ENCODE results near the gene AK8. TPM values are rescaled to one million over a fixed set of nuclear protein-coding genes. Genes with fewer than 3 reads are reported as not detected.

Gene AK8
- total and polyA plus RNA-seq, 9 of the 15 experiments (the other 6 are each of a cell fraction or from before 2014, with no cell fraction given) = 0.06 to 0.37 TPM; not detected in 7

GRCh38 chr9:132877824-132878694 lies at the start of gene AK8 (continued):
- no peak for TF ChIP-seq ZNF318 (IDR thresholded peaks at IDR 0.05; ENCODE audit: borderline replicate concordance in 1 of 2, low read depth in 1 of 2)
- TF ChIP-seq UBTF (IDR thresholded peaks at IDR 0.05; ENCODE audit: borderline replicate concordance in 1 of 2, low read depth in 2 of 2, low read length in 2 of 2) = no peak
- TF ChIP-seq CAMTA2 (CRISPR knock-in tag; conservative IDR thresholded peaks at IDR 0.05) = no peak
- TF ChIP-seq ZNF444 (CRISPR knock-in tag; IDR thresholded peaks at IDR 0.05) = 0 out of 2 replicates have a peak, but pooled peaks have one; percentile 29
- no peak for TF ChIP-seq SMAD2 (IDR thresholded peaks at IDR 0.05; ENCODE audit: low read depth, low read length)
- no peak for TF ChIP-seq CGGBP1 (CRISPR knock-in tag; IDR thresholded peaks at IDR 0.05)
- TF ChIP-seq GTF2F1 (IDR thresholded peaks at IDR 0.05; ENCODE audit: low read depth, low read length) = no peak
- TF ChIP-seq NEUROD1 (IDR thresholded peaks at IDR 0.05; ENCODE audit: borderline replicate concordance, low read depth, low read length, partially characterized antibody) = no peak
- TF ChIP-seq FOS (IDR thresholded peaks at IDR 0.05; ENCODE audit: extremely low read depth, insufficient read length) = no peak
- no peak for TF ChIP-seq CHD2 (IDR thresholded peaks at IDR 0.05; ENCODE audit: low read depth, low read length)

Data from K562 (cell line).